DOHH2 (cell line): ENCODE results near the gene PPM1A.

Experiments
- H3F3A ChIP-seq: fragments of 200-600 bp; sonication (generic), shearing (Covaris generic); 2 replicates; pipeline ENCODE4 v1.6.0; 2016; ENCODE audit warnings: antibody characterized with exemption, mild to moderate bottlenecking; ENCODE audit not compliant: control insufficient read depth, insufficient read depth
- H3K27ac ChIP-seq: fragments of 200-600 bp; sonication (generic); 2 replicates; pipeline ENCODE4 v1.5.1; 2014; ENCODE audit warnings: low read depth, mild to moderate bottlenecking, low read length, moderate library complexity
- H3K27me3 ChIP-seq: fragments of 200-600 bp; sonication (generic); 2 replicates; pipeline ENCODE4 v1.6.1; 2014; ENCODE audit warnings: mild to moderate bottlenecking, low read length, mixed read lengths; ENCODE audit not compliant: control insufficient read depth
- H3K36me3 ChIP-seq: fragments of 200-600 bp; sonication (generic); 2 replicates; pipeline ENCODE4 v1.6.1; 2014; ENCODE audit warnings: mild to moderate bottlenecking, low read length, moderate library complexity, mixed read lengths; ENCODE audit not compliant: control insufficient read depth
- H3K4me1 ChIP-seq: fragments of 200-600 bp; sonication (generic); 2 replicates; pipeline ENCODE4 v1.6.1; 2014; ENCODE audit warnings: mild to moderate bottlenecking, low read length, mixed read lengths; ENCODE audit not compliant: control insufficient read depth
- H3K4me2 ChIP-seq: fragments of 200-600 bp; sonication (generic); 2 replicates; pipeline ENCODE4 v1.6.0; 2014; ENCODE audit warnings: mild to moderate bottlenecking, low read length, moderate library complexity
- H3K4me3 ChIP-seq: fragments of 200-600 bp; sonication (generic); 2 replicates; pipeline ENCODE4 v1.5.1; 2014; ENCODE audit warnings: mild to moderate bottlenecking, low read length, mixed read lengths
- H3K79me2 ChIP-seq: fragments of 200-600 bp; sonication (generic); 2 replicates; pipeline ENCODE4 v1.6.1; 2014; ENCODE audit warnings: mild to moderate bottlenecking, low read length, mixed read lengths; ENCODE audit not compliant: control insufficient read depth
- H3K9me2 ChIP-seq: fragments of 200-600 bp; sonication (generic); replicated peaks from 2 replicates; pipeline ENCODE4 v1.6.1; 2014; ENCODE audit warnings: mild to moderate bottlenecking, low read length, mixed read lengths; ENCODE audit not compliant: control insufficient read depth
- H3K9me3 ChIP-seq: fragments of 200-600 bp; sonication (generic); 2 replicates; pipeline ENCODE4 v1.6.1; 2014; ENCODE audit warnings: antibody characterized with exemption, low read length, mixed read lengths; ENCODE audit not compliant: control insufficient read depth, insufficient read depth
- H4K20me1 ChIP-seq: fragments of 200-600 bp; sonication (generic); 2 replicates; pipeline ENCODE4 v1.6.0; 2014; ENCODE audit warnings: low read depth, mild to moderate bottlenecking, antibody characterized with exemption, low read length, moderate library complexity; ENCODE audit not compliant: control insufficient read depth, insufficient read depth
- EZH2phosphoT487 ChIP-seq: fragments of 200-600 bp; sonication (generic); IDR thresholded peaks from 2 replicates; pipeline ENCODE4 v1.6.1; 2017; ENCODE audit warnings: borderline replicate concordance, mild to moderate bottlenecking, antibody characterized with exemption, low read length, moderate library complexity, mixed read lengths
- TF ChIP-seq, protein P1 (sequence below): fragments of 200-600 bp; sonication (generic); IDR thresholded peaks from one replicate; pipeline ENCODE4 v1.5.1; 2014; ENCODE audit warnings: antibody characterized with exemption, mild to moderate bottlenecking, low read depth, low read length; ENCODE audit not compliant: poor library complexity, severe bottlenecking

The PPM1A gene

DNA sequence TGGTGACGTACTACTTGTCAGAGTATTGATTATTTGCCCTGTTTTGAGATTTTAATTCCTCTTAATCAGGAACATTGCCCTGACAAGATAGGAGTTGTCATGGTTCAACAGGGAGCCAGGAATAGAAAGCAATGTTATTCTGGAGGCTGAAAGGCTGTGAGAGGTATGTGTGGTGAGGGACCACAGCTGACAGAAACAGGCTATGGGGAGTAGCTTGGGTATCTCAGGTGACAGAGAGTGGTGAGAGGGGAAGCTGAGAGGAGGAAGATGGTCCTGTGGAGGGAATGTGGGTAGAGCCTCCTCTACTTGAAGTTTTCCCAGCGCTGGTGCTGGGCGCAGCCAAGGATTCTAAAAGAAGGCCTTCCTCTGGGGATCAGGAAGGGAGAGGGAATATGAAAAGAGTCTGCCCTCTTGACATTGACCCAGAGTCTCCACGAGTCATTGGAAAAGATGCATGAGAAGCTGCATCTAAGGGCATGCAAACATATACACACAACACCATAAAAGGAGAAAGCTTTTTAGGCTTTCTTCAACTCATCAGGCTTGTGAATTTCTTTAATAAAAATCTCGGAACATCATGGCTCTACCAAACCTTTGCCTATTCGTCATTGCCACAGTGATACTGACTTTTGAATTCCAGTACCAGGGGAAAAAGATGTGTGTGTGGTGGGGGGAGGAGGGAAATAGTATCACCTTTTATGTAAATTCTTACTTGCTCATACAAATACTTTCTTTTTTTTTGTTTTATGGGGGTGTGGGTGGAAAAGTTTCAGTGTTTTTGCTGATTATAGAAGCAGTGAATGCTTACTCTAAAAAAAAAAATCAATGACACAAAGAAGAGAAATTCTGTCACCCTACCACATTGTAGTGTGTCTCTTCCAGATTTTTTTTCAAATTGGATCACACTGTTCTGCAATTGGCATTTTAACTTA lies 43.9 kb upstream of the PPM1A start:
- Histone ChIP-seq H3K4me2 (peak overlapping the region; percentile 74), H3K27ac (peak overlapping the region; percentile 90)

DNA sequence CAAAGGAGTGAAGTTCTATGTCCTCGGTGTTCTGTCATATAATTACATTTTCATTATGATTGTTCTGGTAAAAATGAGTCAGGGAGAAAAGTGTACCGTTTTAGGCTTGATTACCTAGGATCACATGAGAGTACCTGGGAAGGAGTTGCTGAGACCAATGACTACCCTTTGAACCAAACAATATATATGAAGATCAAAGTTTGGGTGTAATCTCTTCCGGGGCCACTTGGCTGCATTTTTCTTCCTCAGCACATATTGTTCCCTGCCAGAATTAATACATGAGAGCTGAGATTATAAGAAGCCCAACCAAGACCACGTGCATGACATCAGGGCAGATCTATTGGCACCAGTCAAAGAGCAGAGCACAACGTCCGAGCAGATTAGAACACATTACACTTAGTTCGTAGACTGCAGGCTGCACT lies 42.8 kb upstream of the PPM1A start:
- Histone ChIP-seq H4K20me1 (no peaks in the 10 kb centered on the region), H3K9me3 (no peaks in the 10 kb centered on the region), H3K27me3 (no peaks in the 10 kb centered on the region), H3K4me1 (peaks cover 39% of the 10 kb centered on the region), H3K9me2 (no peaks in the 10 kb centered on the region), H3K27ac (no peak overlapping the region), H3F3A (peaks cover 14% of the 10 kb centered on the region), H3K4me3 (no peak overlapping the region), H3K4me2 (no peak overlapping the region), H3K79me2 (no peaks in the 10 kb centered on the region), H3K36me3 (no peaks in the 10 kb centered on the region)
- no peak for TF ChIP-seq EZH2phosphoT487
- TF ChIP-seq, protein P1, sequence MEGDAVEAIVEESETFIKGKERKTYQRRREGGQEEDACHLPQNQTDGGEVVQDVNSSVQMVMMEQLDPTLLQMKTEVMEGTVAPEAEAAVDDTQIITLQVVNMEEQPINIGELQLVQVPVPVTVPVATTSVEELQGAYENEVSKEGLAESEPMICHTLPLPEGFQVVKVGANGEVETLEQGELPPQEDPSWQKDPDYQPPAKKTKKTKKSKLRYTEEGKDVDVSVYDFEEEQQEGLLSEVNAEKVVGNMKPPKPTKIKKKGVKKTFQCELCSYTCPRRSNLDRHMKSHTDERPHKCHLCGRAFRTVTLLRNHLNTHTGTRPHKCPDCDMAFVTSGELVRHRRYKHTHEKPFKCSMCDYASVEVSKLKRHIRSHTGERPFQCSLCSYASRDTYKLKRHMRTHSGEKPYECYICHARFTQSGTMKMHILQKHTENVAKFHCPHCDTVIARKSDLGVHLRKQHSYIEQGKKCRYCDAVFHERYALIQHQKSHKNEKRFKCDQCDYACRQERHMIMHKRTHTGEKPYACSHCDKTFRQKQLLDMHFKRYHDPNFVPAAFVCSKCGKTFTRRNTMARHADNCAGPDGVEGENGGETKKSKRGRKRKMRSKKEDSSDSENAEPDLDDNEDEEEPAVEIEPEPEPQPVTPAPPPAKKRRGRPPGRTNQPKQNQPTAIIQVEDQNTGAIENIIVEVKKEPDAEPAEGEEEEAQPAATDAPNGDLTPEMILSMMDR: no peak

More for the DNA sequence above, 43.9 kb upstream of the PPM1A start:
- no peaks in the 10 kb centered on the region for H3K36me3 ChIP-seq
- no peaks in the 10 kb centered on the region for H3K9me3 ChIP-seq
- peaks cover 14% of the 10 kb centered on the region for H3F3A ChIP-seq
- H4K20me1 ChIP-seq: no peaks in the 10 kb centered on the region
- TF ChIP-seq, protein P1: no peak
- no peaks in the 10 kb centered on the region for H3K9me2 ChIP-seq
- no peaks in the 10 kb centered on the region for H3K27me3 ChIP-seq
- H3K4me1 ChIP-seq: peaks cover 39% of the 10 kb centered on the region
- peak overlapping the region; percentile 61 for H3K4me3 ChIP-seq
- no peaks in the 10 kb centered on the region for H3K79me2 ChIP-seq

GRCh38 chr14:60206837-60207533 lies 42.0 kb upstream of the PPM1A start:
- peaks cover 14% of the 10 kb centered on the region for H3F3A ChIP-seq
- H4K20me1 ChIP-seq: no peaks in the 10 kb centered on the region
- H3K4me3 ChIP-seq: no peak overlapping the region
- H3K9me3 ChIP-seq: no peaks in the 10 kb centered on the region
- H3K4me2 ChIP-seq: no peak overlapping the region
- H3K27me3 ChIP-seq: no peaks in the 10 kb centered on the region
- H3K27ac ChIP-seq: no peak overlapping the region
- no peaks in the 10 kb centered on the region for H3K79me2 ChIP-seq
- peaks cover 39% of the 10 kb centered on the region for H3K4me1 ChIP-seq
- no peak for TF ChIP-seq EZH2phosphoT487
- TF ChIP-seq, protein P1: no peak
- no peaks in the 10 kb centered on the region for H3K9me2 ChIP-seq
- no peaks in the 10 kb centered on the region for H3K36me3 ChIP-seq
